ENCODE data around the gene MESD.

GRCh38 chr15:80902298-80902801 lies 87.3 kb downstream of the MESD start:
- TF ChIP-seq POLR2A (conservative IDR thresholded peaks at IDR 0.05) (no peak), ELF1 (tag; IDR thresholded peaks at IDR 0.05) (no peak)
